Measurements from ENCODE around the gene SLC2A11.
"Not testable (repeated sequence)": the region's sequence is repeated elsewhere in the genome, so short reads cannot be mapped to it uniquely, and the experiment has no call there.

Gene SLC2A11

GRCh38 chr22:23913306-23913660 is 55.6 kb downstream of the SLC2A11 start:
- H3K27ac ChIP-seq = peak overlapping the region; percentile 86
- no peak for TF ChIP-seq CTCF (conservative IDR thresholded peaks at IDR 0.05)

GRCh38 chr22:23913661-23914353 is 56.1 kb downstream of the SLC2A11 start:
- TF ChIP-seq CTCF (conservative IDR thresholded peaks at IDR 0.05) = no peak
- peak overlapping the region; percentile 86 for H3K27ac ChIP-seq

DNA sequence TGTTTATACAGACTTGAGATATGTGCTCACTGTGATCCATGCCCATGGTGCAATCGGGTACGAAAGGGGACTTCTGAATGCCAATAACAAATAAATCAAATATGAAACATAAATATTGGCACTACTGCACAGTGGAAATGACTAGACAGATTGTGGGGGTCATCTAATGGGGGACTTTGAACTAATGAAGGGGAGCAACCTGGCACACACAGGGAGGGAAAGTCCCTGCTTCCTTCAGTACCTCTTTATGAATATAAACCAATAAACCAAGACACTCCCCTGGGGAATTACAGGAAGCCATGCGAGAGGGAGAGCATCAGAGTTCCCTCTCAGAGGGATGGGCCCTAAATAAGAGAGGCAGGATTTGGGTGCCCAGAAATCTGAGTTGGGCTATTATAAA is 57.6 kb downstream of the SLC2A11 start:
- no peak for TF ChIP-seq CTCF (conservative IDR thresholded peaks at IDR 0.05)
- peak overlapping the region; percentile 86 for H3K27ac ChIP-seq

DNA sequence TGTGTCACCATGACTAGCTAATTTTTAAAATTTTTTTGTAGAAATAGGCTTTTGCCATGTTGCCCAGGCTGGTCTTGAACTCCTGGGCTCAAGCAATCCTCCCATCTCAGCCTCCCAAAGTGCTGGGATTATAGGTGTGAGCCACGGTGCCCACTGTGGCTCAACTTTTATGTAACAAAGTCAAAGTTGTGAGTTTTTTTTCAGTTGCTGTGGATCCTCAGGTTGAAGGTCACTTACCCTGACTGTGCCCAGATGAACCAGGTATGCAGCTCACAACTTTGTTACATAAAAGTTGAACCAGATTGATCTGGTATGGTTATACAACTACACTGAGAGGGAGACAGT is 62.6 kb downstream of the SLC2A11 start:
- H3K27ac ChIP-seq = not testable (repeated sequence)

GRCh38 chr22:23921586-23922201 is 64.0 kb downstream of the SLC2A11 start:
- H3K27ac ChIP-seq = not testable (repeated sequence)

DNA sequence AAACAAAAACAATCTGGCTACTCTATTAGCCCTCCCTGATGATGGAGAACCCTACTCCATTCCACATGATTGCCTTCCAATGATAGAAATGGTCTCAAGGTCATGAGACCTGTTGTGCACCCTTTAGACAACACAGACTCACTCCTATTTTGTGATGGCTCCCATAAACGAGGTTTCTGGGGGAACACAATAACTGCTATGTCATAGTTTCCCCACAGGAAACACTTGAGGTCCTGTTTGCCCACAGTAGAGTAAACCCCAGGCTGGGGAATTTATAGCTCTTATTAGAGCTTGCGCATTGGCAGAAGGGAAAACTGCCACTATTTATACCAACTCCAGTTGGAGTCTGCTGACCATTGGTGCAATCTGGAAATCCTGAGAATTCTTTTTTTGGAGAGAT is 65.2 kb downstream of the SLC2A11 start:
- no peak for TF ChIP-seq CTCF (conservative IDR thresholded peaks at IDR 0.05)
- no peak overlapping the region for H3K27ac ChIP-seq

GRCh38 chr22:23925020-23925606 is 67.4 kb downstream of the SLC2A11 start:
- no peak for TF ChIP-seq CTCF (conservative IDR thresholded peaks at IDR 0.05)
- H3K27ac ChIP-seq = no peak overlapping the region

DNA sequence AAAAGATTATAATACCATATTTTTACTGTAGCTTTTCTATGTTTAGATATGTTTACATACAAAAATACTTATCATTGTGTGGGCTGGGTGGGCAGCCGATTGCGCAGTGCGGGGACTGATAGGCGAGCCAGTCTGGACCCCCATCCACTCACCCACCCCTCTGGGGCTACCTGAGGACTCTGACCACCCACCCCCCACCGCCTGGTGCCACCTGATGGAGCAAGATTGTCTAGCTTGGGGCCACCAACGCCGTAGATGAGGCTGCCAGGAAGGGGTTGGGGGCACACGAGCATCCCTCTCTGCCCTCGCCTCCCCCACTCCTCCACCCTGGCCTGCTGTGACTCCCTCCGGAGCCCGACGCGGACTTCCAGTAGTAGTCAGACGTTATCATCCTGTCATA is 68.9 kb downstream of the SLC2A11 start:
- H3K27ac ChIP-seq = no peak overlapping the region
- TF ChIP-seq CTCF (conservative IDR thresholded peaks at IDR 0.05) = no peak

Data from VCaP (cell line).